ENCODE measurements around the gene CC2D2B.
A peak's percentile ranks its signal among the peaks of the same experiment; 100 is the strongest.
"Not testable (repeated sequence)": the region's sequence is repeated elsewhere in the genome, so short reads cannot be mapped to it uniquely, and the experiment has no call there.

CC2D2B gene, protein sequence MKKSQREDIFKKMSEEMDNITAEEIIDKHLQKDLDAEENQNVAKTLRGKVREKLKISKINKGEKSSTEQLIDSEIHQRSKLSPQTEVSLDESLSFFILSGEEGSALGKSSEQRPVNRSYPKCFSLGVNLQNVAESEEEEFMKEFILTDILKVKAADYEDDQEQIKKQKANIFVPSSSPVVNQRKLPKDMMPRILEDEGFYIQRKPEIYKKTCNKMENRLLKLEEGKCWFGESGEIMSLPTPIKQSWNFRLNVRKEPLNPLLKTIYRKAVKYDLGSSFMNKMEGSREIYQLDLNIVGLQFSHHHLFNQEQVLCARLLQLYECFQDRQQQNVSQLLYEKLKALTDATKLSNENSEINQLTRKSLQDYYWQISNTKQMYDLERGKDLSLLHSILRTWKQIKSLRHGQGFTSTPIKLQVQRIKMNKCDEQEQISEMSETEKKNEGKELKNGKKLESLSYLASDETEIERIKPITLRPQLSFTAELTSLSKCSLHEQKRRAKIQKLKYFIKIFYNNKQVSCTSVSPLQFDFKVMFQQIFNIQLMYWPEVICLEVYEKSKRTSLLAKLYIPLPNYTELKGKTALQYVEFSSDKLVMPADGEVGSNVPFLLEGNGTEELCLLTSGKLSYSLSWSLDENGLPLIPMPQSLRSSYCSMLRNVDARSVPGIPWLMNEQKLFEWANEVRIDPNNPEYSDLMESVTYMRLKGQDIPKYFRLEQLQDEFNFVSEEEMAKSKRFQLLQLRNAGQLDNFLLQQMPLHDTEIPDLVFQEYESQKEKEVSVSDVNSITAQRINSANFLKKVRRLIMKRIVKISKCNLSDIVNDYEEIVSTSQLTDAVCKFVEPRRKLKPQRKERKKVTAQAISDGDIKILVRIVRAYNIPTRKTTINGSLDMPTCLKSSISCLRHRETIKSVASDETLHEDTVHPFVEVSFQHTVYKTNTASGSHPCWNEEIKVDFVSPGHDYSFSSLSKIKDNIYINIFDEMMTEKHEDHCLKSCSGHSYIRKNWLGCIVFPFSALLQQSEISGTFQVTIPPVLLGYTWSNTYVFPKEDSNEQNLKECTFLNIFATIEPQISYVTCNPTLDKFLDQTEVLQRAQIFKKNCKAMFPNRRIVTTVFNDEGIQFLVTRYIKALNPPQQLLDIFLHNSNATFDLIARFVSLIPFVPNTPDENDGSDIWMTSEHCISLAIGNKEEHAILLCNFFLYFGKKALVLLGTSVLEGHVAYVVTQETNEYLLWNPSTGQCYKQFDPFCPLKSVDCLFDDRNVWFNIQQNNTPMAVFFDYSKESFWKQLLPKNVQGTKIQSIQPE (N-terminal part only)

DNA sequence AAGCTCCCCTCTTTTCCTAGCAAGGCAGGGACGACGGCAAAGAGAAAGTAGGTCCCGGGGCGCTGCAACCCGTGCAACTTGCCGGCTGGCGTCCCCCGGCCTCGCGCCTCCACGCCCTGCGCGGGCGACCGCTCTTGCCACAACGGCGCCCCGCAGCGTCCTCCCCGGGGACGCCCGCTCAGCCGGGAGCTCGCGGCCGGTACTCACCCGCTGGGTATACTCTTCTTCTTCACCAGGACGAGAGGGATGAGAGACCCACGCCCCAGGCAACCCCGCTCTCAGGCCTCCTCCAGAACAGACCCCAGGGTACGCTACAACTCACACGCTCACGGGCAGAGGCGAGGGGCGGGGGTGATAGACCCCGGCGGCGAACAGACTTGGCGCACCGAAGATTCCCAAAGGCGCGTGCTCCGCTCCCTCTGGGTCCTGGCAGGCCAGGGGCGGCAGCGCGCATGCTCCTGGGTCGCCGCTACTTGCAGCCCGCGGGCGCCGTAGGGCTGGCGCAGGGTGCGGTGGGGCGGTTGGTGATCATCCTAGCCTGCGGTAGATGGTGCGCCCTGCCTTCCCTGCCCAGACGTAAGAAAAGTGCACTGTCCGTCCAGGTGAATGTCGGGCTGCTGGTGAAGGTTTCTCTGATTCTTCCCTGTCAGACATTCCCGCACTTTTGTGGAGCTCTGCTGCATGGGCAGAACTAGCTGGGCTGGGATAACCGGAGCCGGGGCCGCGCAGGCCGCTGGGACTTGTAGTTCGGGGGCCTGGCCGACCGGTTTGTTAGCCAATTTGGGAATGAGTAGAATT, at the start of gene CC2D2B:
CC2D2B (plus strand) TSS at position 520 of the 798 bp plus-strand sequence. CDS start 3,349 bp downstream, outside the sequence.
- DNase-seq = peak; percentile 73

DNA sequence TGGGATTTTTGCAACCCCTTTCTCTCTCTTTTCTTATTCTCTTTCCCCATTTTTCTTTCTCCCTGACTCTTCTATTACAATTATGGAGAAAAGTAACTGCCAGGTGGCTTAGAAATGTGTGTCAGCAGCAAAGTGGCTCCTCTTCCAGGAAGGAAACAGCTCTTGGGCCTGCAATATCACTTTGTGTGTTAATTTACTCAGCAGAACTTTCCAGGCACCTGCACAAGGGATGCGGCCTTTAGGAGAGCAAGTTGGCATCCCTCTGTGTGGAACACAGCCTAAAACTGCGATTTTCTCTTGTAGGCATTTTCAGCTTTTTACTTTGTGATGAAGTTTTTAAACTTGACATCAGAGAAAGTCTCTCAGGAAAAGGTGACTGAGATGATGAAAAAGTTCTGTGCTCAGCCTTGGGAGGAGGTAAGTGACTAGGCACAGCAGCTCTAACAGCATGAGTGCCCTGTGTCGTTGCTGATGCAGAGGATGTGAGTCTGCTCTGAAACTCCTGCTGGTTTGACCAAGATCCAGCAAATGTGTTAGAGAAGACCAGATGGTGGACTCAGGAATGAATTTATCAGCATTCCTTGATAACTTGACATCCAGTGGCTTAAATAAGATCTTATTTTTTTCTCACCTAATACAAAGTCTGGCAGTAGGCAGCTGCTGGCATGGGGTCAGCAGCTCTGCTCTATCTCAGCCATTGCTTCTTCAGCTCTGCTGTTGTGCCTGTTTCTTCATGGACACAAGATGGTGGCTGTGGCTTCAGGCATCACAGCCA, 47.4 kb upstream of the CC2D2B start:
- DNase-seq = no peak

DNA sequence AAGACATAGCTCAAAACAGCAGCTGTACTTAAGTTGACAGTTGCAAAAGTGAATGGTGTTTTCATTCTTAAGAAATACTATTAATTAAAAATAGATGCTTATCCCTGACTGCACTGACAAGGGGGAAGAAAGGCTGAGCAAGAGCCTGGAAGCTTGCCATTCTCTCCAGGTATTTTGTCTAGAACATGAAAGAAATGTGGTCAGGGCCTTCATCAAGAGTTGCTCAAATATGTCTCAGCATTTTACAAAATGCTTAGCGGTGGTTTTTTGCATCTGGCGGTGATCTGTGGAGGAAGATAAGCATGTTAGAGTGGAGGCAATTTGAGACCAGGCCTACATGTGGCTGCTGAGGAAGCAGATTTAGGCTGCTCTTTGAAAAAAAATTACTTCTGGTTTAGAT, 46.4 kb upstream of the CC2D2B start:
- DNase-seq = no peak

- peak; percentile 22 for DNase-seq
Observed at GRCh38 chr10:95864906-95865813, 42.6 kb upstream of the CC2D2B start.

DNA sequence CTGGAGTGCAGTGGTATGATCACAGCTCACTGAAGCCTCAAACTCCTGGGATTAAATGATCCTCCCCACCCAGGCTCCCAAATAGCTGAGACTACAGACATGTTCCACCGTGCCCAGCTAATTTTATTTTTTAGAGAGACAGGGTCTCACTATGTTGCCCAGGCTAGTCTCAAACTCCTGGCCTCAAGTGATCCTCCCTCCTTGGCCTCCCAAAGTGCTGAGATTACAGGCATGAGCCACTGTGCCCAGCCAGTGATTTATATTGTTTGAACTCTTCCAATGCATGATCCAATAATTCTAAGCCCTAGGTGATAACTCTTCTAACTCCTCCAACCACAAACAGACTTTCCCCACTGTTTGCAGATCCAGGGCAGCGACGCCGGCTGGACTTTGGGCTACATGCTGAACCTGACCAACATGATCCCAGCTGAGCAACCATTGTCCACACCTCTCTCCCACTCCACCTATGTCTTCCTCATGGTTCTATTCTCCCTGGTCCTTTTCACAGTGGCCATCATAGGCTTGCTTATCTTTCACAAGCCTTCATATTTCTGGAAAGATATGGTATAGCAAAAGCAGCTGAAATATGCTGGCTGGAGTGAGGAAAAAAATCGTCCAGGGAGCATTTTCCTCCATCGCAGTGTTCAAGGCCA, 41.8 kb upstream of the CC2D2B start:
- no peak for DNase-seq

DNA sequence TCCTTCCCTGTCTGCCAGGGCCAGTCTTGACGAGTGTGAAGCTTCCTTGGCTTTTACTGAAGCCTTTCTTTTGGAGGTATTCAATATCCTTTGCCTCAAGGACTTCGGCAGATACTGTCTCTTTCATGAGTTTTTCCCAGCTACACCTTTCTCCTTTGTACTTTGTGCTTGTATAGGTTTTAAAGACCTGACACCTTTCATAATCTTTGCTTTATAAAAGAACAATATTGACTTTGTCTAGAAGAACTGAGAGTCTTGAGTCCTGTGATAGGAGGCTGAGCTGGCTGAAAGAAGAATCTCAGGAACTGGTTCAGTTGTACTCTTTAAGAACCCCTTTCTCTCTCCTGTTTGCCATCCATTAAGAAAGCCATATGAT, 41.3 kb upstream of the CC2D2B start:
- no peak for DNase-seq

DNA sequence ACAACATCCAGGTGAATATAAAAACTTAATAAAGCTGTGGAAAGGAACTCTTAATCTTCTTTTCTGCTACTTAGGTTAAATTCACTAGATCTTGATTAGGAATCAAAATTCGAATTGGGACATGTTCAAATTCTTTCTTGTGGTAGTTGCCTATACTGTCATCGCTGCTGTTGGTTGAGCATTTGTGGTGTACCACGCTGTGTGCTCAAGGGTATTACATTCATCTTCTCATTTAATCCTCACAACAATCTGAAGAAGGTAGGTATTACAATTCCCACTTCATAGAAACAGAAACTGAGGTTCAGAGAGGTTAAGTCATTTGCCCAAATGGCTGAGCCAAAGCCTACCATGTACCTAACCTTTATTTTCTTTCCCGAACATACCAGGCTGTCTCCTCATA, 39.9 kb upstream of the CC2D2B start:
- DNase-seq = no peak

DNA sequence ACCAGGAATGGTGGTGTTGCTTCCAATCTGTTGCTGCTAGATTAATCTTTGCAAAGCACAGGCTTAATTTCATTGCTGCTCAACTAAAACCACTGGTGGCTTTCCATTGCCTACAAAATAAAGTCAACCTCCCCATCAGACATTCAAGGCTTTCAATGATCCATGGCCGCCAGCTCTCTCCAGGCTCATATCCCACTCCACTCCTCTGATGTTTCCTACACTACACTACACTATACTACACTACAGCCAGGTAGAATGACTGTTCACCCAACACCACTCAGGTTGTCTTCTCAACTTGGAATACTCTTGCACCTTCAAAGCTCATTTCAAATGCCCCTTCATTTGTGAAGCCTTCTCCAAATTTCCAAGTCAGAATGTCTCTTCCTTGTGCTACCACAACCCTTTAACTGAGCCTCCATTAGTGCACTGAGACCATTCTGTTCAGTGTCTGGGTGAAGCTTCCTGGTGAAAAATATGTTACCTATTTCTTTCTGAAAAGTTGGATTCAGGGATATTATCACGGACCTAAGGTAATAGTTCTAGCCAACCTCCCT, 35.5 kb upstream of the CC2D2B start:
- no peak for DNase-seq

DNA sequence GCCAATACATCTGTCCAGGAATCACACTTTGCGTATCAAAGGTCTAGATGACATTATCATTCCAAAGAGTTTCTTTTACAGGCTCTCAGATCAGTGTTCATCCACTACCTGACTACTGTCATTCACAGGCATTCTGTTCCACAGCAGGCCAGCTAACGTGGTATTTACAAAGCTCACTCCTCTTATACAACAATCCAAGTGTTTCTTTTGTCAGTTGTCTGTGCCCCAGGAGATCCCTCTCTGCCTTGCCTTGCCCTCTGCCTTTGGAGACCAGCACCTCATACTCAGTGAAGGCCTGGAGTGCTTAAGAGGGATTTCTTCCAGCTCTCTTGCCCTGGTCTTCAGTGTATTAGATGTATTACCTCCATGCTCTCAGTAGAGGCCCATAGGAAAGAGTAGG, 34.6 kb upstream of the CC2D2B start:
- no peak for DNase-seq

GRCh38 chr10:95873651-95874050, 34.1 kb upstream of the CC2D2B start:
- DNase-seq = no peak

GRCh38 chr10:95874783-95875182, 33.0 kb upstream of the CC2D2B start:
- DNase-seq = not testable (repeated sequence)

DNA sequence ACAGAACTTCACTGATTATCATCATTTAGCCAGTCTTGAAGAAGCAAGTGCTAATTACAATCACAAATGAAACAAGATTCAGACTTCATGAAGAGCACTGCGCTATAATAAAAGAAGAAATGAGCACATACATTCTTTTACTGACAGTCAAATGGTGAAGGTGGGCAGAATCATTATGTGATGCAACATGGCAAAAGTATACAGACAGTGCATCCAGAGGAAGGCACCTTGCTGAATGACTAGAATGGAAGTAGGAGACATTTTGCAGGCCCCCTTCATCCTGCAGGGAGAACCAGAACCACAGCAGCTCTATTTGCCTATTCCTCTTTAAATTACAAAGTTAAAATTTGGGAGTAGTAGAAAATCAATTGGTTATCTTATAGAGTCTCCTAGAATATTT, 31.0 kb upstream of the CC2D2B start:
- no peak for DNase-seq

DNA sequence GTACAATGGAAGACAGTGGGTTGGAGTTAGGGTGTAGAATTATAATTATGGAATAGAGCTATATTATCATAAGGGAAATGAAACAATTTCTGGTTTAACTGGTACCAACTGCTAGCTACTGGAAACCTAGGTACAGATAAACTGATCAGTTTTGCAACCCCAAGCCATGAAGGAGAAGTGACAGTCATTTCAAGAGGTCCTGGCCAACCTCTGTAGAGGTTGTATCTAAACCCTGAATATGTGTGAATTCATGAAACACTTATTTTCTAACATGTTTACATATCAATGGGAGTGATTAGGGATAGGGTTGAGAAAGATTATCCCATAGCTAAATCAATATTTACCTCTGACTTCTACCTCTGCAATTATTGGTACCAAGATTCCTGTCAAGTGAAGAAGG, 29.9 kb upstream of the CC2D2B start:
- DNase-seq = no peak

GRCh38 chr10:95880704-95881103, 27.1 kb upstream of the CC2D2B start:
- DNase-seq = no peak

DNA sequence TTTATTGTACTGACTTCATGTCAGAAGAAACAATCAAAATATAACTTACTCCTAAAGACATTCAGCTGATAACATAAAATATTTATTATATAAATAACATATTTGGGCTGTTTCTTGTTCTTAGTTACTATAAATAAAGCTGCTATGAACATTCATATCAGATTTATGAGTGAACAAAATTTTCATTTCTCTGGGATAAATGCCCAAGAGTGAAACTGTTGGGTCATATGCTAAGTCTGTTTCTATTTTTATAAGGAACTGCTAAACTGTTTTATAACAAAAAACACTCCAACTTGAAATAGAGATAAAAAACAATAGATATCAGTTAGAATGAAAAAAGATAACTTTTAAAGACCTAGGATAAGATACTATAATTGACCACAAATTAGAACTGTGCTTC, 26.5 kb upstream of the CC2D2B start:
- no peak for DNase-seq

DNA sequence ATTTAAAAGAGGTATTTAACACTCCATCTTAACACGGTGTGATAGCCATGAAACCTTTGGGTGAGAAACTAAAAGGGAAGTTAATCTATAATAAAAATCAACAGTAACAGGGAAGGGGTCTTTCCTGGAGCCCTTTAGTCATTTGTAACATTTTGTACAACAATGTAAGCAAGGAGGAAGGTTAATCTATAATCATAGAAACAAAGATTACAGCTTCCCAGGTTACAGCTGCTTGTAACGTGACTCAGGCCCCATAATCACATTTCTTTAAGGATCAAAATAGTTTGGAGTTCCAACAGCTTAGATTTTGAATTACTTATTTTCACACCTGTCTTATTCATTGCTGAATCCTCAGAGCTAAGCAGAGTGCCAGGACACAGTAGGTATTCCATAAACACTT, 17.9 kb upstream of the CC2D2B start:
- no peak for DNase-seq

DNA sequence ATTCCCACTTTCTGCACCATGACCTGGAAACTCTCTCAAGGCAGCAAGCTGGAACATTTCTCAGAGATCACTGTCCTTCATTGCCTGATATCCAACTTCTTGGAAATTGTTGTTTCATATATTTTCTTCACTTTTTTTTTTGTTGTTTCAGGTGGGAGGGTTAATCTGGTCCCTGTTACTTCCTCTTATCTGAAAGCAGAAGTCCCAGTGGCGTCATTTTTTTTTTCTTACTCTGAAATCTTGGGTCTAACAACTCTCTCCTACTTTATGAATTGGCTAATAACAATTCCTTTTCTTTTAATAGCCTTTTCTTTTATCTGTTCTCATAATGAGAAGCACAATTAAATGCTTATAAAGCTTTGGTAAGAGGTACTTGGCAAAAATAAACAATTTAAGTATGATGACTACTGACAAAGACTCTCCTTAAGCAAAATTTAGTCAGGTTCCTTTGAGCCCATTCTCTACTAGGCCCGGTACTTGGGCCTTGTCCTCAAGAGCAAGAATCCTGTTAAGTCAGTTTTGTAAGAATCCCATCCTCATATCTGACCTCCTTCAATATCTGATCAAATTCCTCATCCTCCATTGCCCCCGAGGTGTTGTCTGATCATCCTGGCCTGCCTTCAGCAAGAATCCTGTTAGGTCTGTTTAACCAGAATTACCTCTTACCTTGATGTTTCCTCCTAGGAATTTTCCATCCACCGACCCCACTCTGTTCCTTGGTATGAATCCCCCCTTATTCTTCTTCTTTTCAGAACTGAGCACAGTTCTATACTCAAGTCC, 11.5 kb upstream of the CC2D2B start:
- DNase-seq = no peak

DNA sequence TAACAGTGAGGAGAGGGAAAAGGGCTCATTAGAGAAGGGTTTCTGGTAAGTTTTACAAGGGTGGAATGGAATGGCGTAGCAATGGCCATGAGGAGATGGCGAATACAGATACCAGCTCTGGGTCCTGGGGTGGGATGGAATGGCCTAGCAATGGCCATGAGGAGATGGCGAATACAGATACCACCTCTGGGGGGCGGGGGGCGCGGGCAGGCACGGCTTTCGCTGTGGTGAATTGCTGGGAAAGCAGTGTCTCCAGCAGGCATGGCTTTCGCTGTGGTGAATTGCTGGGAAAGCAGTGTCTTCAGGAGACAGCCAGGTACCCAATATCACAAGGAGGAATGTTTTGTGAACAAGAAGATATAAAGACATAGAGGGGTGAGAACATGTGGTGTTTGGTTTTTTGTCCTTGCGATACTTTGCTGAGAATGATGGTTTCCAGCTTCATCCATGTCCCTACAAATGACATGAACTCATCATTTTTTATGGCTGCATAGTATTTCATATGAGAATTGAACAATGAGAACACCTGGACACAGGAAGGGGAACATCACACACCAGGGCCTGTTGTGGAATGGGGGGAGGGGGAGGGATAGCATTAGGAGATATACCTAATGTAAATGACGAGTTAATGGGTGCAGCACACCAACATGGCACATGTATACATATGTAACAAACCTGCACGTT, 1.7 kb upstream of the CC2D2B start:
- DNase-seq = not testable (repeated sequence)

Data from stimulated activated CD4-positive, alpha-beta T cell treated with anti-CD3 and anti-CD28 coated beads, Interleukin-4, amount 100 ng/mL, for 24 hours (primary cell).